GM20431 (cell line): Measurements from ENCODE around the gene DDX51.
"Not testable (repeated sequence)": the region's sequence is repeated elsewhere in the genome, so short reads cannot be mapped to it uniquely, and the experiment has no call there.

Experiments used
- in situ Hi-C: fragments of 300-500 bp; cut with MseI, MboI; formaldehyde crosslinking; loops from one replicate; pipeline ENCODE4 v1.15.0; 2020; ENCODE audit warnings: low sequenced_read_pairs; ENCODE audit not compliant: unreplicated experiment

The DDX51 gene

GRCh38 chr12:132143336-132144071 lies 615 bp downstream of the DDX51 start:
- in situ Hi-C loops, result no loop called here

DNA sequence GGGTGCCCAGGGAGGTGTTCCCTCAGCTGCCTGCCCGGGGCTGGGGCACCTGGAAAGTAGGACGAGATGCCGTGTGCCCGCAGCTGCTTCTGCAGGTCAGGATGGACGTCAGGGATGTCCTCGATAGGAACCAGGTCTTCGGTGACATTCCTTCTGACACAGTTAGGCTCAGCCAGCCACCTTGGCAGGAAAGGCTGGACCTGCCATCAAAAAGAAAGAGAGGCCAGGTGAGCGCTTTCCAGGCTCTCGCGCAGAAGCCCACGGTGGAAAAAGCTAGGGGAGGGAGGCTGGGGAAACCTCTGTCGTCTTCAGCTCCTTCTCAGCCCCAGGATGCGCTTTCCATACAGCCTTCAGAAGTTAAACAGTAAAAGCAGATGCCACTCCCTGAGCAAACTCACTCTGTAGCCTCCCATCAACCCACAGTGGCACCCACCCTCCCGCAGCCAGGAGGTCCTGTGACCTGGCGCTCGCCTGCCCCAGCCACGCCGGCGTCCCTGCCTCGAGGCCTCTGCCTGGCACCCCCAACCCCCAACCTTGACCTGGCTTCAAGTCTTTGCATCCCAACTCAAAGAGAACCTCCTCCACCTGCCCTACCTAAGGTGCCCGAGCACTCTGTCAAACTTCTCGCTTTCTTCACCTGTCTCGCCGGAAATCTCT lies 1.3 kb downstream of the DDX51 start:
- in situ Hi-C loops, result no loop called here

- in situ Hi-C loops, result no loop called here
Observed at GRCh38 chr12:132141976-132142678, 2.0 kb downstream of the DDX51 start.

DNA sequence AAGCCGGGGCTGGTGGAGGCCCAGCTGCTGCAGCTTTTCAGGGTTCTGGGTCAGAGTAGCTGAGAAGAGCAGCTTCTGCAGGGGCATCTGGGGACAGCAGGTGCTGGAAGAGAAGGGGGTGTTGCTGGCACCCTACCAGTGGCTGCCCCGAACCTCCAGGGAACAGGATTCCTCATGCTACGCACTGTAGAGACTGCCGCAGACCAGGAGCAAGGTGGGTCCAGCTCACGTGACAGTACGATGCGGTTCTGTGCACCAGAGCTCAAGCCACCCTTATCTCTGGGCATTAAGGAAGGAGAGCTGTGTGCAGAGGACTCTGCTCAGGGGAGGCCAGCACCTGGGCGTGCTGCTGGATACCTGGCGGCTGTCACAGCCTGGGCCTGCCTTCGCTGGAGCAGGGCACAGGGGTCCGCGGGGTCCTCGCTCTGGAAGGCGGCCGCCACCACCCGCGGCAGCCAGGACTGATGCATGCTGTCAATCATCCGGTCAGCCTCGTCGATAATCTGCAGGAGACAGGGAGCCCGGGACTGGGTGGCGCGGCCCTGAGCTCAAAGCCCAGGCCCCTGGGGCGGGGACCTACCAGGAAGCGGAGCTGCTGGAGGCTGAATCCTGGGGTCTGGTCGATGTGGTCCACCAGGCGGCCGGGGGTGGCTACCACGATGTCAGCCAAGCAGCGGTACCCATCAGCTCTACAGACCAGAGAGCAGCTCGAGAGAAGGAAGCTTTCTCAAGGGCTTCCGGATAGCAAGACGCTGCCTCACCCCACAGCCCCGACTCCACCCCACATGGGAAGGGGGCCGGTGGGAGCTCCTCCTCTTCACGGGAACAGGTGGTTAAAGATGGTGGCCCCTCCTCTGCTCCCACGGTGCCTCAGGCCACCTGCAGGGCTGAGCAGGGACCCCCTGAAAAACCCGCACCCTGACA lies 2.9 kb downstream of the DDX51 start:
- in situ Hi-C loops, result no loop called here

- in situ Hi-C loops, result no loop called here
Observed at GRCh38 chr12:132140501-132140900, 3.6 kb downstream of the DDX51 start.

GRCh38 chr12:132139912-132140311 lies 4.2 kb downstream of the DDX51 start:
- in situ Hi-C loops, result no loop called here

- in situ Hi-C loops, result no loop called here
Observed at GRCh38 chr12:132138941-132139871, 4.9 kb downstream of the DDX51 start.

- in situ Hi-C loops, result no loop called here
Observed at GRCh38 chr12:132137483-132138125, 6.5 kb downstream of the DDX51 start.

- in situ Hi-C loops, result not testable (repeated sequence)
Observed at GRCh38 chr12:132136226-132136625, 7.9 kb downstream of the DDX51 start.

DNA sequence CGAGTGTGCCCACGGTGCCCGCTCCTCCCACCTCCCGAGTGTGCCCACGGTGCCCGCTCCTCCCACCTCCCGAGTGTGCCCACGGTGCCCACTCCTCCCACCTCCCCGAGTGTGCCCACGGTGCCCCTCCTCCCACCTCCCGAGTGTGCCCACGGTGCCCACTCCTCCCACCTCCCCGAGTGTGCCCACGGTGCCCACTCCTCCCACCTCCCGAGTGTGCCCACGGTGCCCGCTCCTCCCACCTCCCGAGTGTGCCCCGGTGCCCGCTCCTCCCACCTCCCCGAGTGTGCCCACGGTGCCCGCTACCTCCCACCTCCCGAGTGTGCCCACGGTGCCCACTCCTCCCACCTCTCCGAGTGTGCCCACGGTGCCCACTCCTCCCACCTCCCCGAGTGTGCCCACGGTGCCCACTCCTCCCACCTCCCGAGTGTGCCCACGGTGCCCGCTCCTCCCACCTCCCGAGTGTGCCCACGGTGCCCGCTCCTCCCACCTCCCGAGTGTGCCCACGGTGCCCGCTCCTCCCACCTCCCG lies 9.4 kb downstream of the DDX51 start:
- in situ Hi-C loops, result not testable (repeated sequence)

DNA sequence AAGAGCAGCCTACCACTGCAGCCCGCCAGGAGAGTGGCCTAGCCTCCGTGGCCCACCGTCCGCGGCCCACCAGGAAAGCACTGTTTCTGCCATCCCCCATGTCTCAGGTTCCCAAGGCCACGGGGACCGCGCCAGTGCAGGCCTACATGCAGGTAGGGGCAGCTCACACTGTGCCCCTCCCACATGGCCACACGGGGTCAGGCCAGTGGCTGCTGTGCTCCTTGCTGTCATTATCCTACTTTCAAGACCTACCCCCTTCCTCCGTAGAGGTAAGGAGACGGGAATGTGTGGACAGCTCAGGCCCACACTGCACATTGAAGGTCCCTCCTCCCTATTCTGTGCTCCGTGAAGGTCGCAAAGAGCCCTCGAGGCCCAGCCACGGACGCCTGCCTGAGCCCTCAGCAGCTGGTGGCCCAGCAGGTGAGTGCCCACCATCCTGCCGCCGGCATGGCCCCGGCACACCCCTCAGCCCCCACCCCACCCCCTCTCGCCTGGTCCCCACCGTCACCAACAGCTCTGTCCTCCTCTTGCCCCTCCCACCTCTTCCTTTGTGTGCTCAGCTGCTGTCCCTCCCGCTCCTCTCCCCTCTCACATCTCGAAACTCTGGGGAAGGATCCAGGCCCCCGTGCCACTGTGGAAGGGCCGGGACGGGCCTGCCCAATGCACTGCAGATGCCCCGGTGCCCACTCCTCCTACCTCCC lies 10.0 kb downstream of the DDX51 start:
- in situ Hi-C loops, result no loop called here

- in situ Hi-C loops, result no loop called here
Observed at GRCh38 chr12:132132609-132133430, 11.3 kb downstream of the DDX51 start.

DNA sequence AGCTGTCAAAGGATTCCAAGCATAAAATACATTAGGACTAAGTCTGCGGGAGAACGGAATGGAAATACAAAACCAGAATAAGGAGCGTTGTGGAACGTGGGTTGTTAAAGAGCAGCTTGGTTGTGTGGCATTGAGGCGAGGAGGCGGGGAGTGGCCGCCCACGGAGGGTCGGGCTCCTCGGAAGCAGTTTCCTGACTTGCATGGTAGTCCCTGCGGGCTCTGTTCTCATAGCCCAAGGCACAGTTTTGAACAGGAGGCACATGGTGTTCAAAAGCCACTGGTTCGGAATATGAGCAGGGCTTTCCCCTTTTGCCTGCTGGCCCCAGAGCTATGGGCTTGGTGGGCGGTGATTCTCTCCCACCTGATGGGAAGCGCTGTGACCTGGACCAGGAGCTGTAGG lies 12.2 kb downstream of the DDX51 start:
- in situ Hi-C loops, result no loop called here

GRCh38 chr12:132131229-132131628 lies 12.9 kb downstream of the DDX51 start:
- in situ Hi-C loops, result no loop called here

DNA sequence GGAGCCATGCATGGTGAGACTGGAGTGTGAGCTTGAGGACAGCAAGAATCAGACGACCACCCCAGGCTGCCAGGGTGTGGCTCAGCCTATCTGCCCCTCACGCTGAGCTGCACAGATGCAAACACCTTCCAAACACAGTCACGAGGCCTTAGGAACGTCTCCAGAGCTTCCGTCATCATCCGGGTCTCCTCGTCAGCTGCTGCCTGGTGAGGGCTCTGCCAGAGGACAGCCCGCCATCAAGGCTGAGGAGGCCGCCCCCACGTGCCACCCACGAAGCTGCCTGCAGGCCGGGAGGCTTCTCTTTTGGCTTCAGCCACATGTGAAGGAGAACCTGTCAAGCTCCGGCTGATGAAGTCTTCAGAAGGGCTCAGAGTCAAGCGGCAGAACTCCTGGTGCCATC lies 13.4 kb downstream of the DDX51 start:
- in situ Hi-C loops, result no loop called here

DNA sequence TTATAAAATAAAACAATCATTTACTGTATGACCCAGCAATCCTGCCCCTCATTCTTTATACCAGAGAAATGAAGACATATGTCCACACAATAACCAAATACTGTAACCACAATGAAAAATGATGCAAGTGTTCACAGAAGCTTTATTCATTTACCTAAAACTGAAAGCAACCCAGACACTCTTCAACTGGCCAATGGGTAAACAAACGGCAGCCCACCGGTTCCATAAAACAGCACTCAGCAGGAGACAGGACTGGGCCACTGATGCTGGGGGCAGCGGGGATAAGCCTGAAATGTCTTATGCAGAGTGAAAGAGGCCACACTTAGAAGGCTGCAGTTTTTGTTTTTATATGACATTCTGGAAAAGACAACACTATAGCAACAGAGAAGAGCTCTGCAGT lies 15.1 kb downstream of the DDX51 start:
- in situ Hi-C loops, result no loop called here

- in situ Hi-C loops, result no loop called here
Observed at GRCh38 chr12:132127041-132127440, 17.1 kb downstream of the DDX51 start.
